HS-27A (cell line): ENCODE data around the gene GPR39.

ENCODE experiments used
- DNase-seq: peaks from one replicate; pipeline ENCODE4 v3.0.0-alpha.2; 2012; ENCODE audit warnings: low read depth, missing footprints

The GPR39 gene

DNA sequence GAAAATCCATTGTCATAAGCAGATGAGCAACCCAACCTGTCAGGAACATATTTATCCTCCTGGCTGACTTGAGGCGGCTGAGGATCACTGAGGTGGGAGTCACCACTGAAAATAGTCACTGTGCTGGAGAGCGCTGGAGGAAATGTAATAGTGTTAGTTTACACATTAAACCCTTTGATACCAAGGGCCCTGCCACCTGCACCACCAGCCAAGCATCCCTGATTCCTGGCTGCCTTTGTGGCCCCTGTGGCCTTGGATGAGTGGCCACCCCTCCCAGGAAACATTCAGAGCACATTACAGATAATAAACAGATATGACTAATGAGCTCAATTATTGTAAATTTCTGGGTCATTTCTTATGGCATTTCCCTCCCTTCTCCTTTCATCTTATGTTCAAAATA lies 147.5 kb downstream of the GPR39 start:
- DNase-seq: no peak

- DNase-seq: no peak
Observed at GRCh38 chr2:132566379-132566778, 149.8 kb downstream of the GPR39 start.

DNA sequence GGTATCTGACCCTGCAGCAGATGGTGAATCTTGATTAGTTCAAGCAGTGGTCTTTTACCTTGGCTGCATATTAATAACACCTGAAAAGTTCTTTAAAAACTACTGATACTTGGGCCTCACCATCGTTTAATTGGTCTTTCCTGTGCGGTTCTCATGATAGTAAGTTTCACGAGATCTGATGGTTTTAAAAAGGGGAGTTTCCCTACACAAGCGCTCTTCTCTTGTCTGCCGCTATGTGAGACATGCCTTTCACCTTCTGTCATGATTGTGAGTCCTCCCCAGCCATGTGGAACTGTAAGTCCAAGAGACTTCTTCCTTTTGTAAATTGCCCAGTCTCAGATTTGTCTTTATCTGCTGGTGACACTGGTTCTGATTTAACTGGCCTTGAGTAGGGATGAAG lies 151.1 kb downstream of the GPR39 start:
- DNase-seq: no peak

DNA sequence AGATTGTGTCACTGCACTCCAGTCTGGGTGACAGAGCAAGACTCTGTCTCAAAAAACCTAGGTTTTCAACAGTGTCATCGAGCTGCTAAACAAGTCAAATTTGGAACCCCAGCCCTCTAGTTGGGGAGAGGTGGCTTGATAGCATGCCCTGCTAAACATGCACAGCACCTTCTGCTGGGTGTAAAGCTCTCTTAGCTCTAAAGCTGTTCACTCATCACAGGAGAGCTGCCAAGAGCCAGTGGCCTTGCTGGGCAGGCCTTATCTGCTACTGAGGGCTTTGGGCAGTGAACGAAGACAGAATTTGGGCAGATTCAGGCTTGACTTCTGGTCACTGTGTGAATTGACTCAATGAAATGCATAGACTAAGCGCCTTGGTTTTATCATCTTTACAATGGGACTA lies 152.1 kb downstream of the GPR39 start:
- no peak for DNase-seq

DNA sequence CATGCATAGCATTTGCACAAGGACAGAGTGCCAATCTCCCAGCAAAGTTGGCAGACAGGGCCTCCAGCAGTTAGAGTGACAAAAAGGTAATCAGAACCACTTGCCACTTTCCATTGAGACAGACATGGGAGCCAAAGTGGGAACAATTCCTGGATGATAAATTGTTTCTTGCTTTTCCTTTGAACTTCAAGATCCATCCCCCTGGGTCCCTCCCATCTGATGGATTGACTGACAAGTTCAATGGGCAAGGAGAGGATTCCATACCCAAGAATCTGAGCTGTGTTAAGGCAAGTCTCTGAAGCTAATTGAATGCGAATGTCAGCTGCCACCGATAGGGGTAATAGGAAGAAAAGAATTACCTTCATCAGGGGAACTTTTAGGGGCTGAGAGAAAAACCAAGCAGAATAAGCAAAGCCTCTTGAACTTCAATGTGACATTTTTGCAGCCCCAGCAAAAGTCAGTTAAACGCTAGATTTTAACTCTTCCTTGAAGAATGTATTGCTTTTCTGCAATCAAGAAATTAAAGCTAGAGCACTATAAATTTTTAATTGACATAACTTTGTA lies 156.9 kb downstream of the GPR39 start:
- DNase-seq: no peak

- no peak for DNase-seq
Observed at GRCh38 chr2:132577686-132578085, 161.1 kb downstream of the GPR39 start.

DNA sequence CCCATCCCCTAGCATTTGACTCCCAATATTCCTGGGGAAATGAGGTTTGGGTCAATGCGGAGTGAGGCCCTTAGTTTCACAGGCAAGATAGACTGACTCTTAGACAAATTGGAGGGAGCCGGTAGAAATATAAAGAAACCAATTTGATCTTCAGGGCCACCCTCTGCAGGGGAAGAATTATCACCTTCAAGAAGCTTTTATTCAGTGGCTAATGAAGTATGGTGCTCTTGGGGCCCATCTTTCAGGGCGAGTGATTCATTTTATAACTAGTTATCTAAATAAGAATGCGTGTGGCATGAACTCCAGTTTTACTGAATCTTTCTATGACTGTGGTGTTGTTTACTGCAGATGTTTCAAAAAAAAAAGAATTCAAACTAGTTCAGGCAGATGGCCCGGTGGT lies 165.0 kb downstream of the GPR39 start:
- DNase-seq: no peak

- DNase-seq: no peak
Observed at GRCh38 chr2:132581991-132582738, 165.6 kb downstream of the GPR39 start.

DNA sequence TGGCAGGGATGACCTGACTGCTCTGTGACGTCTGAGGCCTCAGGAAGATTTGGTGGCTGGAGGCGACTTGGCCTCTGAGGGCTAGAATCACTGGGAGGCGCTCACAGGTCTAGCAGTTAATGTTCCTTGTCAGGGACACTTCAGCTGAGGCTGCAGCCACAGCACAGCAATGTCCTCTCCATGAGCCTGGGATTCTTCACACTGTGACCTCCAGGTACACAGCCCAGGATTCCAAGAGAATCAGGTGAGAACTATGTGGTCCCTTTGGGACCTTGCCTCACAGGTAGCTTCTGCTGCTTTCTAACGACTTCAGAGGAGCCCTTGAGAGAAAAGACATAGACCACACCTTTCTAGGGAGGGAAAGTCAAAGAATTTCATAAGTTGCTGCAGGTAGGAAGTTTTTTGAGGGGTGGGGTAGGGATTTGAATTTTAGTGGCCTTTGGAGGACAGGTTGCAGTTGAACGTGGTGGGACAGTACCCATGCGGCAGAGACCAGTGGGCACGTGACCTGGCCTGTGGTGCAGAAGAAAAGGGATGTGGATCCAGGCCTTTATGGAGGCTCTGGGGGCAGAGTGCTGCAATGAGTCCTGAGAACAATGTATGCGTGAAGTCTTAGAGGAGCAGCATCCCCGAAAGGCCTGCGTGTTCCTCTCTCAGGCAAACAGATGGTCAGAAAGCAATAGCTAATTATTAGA lies 167.2 kb downstream of the GPR39 start:
- no peak for DNase-seq

- no peak for DNase-seq
Observed at GRCh38 chr2:132584976-132585817, 168.6 kb downstream of the GPR39 start.

DNA sequence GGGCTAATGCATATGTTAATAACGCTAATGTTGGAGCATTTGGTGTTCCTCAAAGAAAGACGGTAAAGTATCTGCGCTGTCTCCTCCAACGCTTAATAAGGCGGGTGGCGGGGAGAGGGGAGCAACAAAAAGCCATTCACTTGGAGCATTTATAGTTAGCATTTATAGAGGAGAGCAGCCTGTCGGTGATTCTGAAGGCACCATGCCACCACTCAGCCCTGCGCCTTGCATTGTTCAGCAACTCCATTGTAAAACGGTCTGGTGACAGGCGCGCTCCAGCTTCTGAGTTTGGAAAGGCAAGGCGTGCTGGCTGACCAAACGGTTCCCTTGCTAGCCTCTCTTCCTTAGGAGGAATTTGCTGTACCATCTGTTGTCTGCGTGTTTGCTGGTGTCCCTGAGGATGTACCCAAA lies 169.5 kb downstream of the GPR39 start:
- no peak for DNase-seq

DNA sequence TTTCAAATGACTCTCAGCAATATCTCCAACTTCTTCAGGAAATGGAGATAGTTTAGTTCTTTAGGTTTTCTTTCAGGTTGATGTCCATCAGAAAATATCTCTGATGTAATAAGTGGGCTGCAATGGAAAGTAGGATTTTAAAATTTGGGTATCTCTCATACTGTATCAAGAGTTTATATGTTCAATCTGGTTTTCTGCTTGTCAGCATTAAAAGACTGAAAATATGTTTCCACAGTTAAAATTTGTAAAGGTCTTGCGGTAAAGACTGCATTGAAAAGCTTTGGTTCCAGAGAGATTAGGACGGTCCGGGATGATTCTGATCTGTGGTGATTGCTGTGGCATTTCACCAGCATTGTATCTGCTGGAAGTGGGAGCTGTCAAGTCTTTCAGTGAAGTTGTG lies 170.2 kb downstream of the GPR39 start:
- DNase-seq: no peak

GRCh38 chr2:132588576-132588975 lies 172.0 kb downstream of the GPR39 start:
- no peak for DNase-seq

GRCh38 chr2:132589111-132589830 lies 172.7 kb downstream of the GPR39 start:
- no peak for DNase-seq

- no peak for DNase-seq
Observed at GRCh38 chr2:132589966-132590365, 173.4 kb downstream of the GPR39 start.

DNA sequence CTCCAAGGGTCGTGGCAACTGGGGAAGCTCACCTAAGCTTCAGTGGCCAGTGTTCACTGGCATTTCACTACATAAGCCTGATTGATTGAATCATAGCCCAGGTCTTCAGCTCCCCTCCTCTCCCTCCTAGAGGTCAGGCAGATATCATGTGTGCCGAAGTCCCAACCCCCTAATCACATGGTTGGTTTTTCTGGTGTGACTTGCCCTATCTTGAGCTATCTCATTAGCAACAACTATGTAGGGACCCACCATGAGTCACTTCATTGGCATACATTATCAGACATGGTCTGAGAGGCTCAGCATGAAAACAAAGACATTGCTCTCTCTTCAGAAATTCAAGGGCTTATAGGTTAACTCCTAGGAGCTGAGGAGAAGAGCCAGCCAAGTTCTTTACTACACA lies 176.6 kb downstream of the GPR39 start:
- DNase-seq: peak; percentile 40

DNA sequence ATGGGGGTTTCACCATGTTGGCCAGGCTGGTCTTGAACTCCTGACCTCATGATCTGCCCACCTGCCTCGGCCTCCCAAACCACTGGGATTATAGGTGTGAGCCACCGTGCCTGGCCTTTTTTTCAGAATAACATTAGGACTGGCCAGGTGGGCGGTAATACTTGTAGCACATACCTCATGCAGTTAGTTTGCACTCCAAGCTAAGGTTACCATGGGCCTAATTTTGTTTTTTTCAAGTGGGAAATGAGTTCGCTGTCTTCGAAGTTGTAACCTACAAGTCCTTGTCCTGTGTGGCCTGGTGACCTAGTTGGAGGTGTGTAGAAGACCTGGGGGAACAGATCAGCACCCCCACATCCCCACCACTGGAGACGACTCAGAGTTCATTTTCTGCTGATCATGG lies 178.6 kb downstream of the GPR39 start:
- no peak for DNase-seq

- no peak for DNase-seq
Observed at GRCh38 chr2:132595693-132596092, 179.1 kb downstream of the GPR39 start.

- no peak for DNase-seq
Observed at GRCh38 chr2:132597166-132597565, 180.6 kb downstream of the GPR39 start.

DNA sequence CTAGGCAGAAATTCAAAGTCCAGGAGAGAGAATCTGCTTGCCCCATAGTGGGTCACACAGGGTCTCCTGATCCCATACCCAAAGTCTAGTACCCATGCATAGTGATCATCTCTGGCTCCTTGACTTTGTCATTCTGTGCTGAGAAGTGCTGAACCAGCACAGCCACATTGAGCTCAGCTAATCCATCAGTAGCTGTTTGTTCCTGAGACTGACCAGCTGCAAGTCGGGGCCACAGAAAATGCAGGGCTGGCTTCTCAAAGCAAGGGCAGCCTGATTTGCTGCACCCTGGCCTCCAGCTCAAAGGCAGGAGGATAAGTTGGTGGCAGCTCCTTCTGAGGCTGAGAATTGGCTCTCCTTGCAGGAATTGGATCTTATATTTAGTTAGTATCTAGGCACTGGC lies 181.2 kb downstream of the GPR39 start:
- no peak for DNase-seq

GRCh38 chr2:132598536-132598935 lies 181.9 kb downstream of the GPR39 start:
- DNase-seq: no peak

- no peak for DNase-seq
Observed at GRCh38 chr2:132599556-132599955, 183.0 kb downstream of the GPR39 start.
